GM12864 (cell line): ENCODE measurements around the gene SIGLEC12.

Experiments used
- DNase-seq: peaks from one replicate; pipeline ENCODE4 v3.0.0-alpha.2; 2011; ENCODE audit warnings: low read depth
- H3K4me3 ChIP-seq: 2 replicates; pipeline ENCODE4 v1.5.1; 2011; ENCODE audit warnings: mild to moderate bottlenecking, low read depth, low read length, control low read depth
- TF ChIP-seq, protein P1 (sequence below): IDR thresholded peaks from 2 replicates; pipeline ENCODE4 v1.5.1; 2011; ENCODE audit warnings: low read depth, mild to moderate bottlenecking, moderate library complexity, low read length, control low read depth, inconsistent platforms; ENCODE audit errors: missing control alignments

Gene SIGLEC12

DNA sequence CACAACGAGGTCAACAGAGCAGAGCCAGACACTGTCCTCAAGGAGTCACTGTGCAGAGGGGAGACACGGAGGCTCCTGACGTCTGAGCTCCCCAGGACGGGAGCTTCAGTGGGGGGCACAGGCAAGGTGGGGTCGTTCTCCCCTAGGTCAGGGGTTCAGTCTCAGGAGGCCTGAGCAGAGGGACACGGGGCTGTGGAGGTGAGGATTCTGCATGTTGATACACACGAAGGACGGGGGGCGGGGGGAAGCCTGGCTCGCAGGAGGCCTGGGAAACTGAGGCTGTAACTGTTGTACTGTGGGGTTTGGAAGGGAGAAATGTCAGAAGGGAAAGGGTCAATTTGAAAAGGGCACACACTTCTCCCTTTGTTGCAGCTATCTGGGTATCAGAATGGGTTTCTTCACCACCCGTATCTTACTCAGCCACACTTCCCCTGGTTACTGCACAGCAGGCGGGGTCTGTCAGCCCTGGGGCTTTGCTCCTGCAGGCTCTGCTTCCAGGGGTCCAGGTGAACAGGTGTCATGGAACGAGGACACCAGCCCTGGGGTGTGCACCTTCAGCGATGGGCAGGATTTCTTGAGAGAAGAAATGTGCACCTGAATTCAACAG, 42.6 kb downstream of the SIGLEC12 start:
- H3K4me3 ChIP-seq: no peak overlapping the region
- no peak for DNase-seq
- TF ChIP-seq, protein P1, sequence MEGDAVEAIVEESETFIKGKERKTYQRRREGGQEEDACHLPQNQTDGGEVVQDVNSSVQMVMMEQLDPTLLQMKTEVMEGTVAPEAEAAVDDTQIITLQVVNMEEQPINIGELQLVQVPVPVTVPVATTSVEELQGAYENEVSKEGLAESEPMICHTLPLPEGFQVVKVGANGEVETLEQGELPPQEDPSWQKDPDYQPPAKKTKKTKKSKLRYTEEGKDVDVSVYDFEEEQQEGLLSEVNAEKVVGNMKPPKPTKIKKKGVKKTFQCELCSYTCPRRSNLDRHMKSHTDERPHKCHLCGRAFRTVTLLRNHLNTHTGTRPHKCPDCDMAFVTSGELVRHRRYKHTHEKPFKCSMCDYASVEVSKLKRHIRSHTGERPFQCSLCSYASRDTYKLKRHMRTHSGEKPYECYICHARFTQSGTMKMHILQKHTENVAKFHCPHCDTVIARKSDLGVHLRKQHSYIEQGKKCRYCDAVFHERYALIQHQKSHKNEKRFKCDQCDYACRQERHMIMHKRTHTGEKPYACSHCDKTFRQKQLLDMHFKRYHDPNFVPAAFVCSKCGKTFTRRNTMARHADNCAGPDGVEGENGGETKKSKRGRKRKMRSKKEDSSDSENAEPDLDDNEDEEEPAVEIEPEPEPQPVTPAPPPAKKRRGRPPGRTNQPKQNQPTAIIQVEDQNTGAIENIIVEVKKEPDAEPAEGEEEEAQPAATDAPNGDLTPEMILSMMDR: no peak

DNA sequence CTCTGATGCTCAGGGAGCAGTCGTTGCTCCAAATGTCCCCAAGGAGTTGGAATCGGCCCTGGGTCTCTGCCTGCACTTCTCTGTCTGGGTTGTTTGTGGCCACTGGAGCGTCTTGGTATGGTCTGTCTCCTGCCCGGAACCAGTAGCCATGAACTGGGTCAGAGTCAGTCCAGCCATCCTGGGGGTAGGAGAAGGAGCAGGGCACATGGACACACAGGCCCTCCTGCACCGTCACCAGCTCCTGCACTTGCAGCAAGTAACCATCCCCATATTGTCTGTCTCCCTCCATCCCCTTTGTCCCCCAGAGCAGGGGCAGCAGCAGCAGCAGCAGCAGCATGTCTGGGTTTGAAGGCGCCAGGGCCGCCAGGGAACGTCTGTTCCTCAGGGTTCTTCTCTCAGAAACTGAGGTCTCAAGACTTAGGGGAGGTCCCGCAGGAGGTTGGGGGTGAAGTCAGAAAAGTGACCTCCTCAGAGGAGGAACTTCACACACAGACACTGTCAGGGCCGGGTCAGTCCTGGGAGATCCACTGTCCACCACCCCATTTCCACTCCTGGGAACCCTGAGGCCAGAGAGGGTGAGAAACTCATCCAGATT, 43.5 kb downstream of the SIGLEC12 start, which contains the start of gene SIGLEC8:
Gene SIGLEC8 (minus strand): TSS at position 404 of the 595 bp plus-strand sequence. CDS start 67 bp downstream, at position 337.
- TF ChIP-seq, protein P1: no peak
- DNase-seq: no peak
- H3K4me3 ChIP-seq: no peak within 1 kb of the TSS

- TF ChIP-seq, protein P1: no peak
- no peak overlapping the region for H3K4me3 ChIP-seq
- no peak for DNase-seq
These were observed 44.1 kb downstream of the SIGLEC12 start for GRCh38 chr19:51457351-51458013.

DNA sequence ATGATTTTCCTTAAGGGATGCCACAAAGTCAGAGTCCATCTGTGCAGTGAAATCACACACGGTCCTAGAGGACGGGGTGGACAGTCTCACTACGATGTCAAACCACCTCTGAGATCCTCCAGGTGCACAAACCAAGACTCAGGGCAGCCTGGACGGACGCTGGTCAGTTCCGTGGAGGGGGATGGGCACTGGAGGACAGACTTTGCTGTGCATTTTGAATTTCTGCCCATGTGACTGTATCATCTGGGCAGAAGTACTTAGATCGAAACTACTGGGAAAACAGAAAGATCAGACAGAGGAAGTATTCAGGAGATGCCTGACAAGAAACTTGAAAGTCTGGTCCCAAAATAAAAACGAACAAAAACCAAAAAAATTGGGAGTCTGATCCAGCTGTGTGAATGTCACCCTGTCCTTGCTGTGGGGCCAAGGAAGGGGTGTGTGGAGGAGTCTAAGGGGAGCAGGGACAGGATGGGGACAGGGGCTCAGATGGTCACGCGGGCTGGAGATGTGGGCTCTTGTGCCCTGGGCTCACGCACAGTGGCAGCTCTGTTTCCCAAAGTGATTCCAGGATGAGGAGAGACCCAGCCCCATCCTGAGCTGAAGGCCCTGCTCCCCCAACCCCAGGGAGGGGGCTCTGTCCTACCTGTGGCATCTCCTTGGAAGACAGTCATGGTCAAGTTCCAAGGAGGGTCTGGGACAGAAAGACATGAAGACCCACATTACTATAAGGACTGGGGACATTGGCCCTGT, 44.9 kb downstream of the SIGLEC12 start:
- DNase-seq: no peak
- no peak overlapping the region for H3K4me3 ChIP-seq
- TF ChIP-seq, protein P1: no peak

- DNase-seq: no peak
- H3K4me3 ChIP-seq: no peak overlapping the region
- TF ChIP-seq, protein P1: no peak
These were observed 50.8 kb downstream of the SIGLEC12 start for GRCh38 chr19:51450730-51451307.

DNA sequence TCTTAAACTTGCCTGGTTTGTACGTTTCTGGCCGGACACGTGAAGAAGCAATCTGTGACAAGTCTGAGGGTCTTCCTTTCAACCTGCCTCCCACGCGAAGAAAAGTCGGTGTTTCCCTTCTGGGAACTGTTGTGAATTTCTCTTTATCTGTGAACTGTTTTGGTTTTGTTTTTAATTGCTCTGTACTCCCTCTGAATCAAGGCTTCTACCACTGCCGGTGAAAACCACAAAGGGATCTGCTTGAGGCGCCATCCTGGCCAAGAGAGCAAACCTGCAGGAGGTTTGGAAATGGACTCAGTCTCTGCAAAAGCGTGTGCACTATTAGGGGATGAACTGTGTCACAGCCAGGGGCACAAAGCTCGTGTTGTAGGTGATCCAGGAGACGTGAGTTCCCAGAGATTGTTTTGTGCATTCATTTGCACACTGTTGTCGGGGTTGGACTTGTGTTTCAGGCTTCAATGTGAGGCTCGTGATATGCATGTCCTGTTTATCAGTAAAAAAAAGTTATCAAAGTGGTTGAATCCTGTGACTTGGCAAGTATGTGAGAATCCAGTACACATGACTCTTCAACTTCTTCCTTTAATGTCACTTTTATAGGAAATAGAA, 53.1 kb downstream of the SIGLEC12 start:
- no peak overlapping the region for H3K4me3 ChIP-seq
- DNase-seq: no peak
- TF ChIP-seq, protein P1: no peak
